K562 (cell line): ENCODE measurements around the gene MRPS33. TPM values are rescaled to one million over a fixed set of nuclear protein-coding genes. Genes with fewer than 3 reads are reported as not detected.

Experiments used
- CCNT2 ChIP-seq: IDR thresholded peaks from 2 replicates; pipeline ENCODE4 v1.6.1; 2011; ENCODE audit warnings: borderline replicate concordance, low read depth, mild to moderate bottlenecking, moderate library complexity, mixed read lengths, low read length; ENCODE audit not compliant: insufficient read length; ENCODE audit errors: extremely low read depth
- EGR1 ChIP-seq: fragments of 450-650 bp; conservative IDR thresholded peaks from 2 replicates; pipeline ENCODE4 v1.6.1; 2017; ENCODE audit warnings: mild to moderate bottlenecking
- ERF ChIP-seq: fragments of 450-650 bp; formaldehyde crosslinking; IDR thresholded peaks from 2 replicates; pipeline ENCODE4 v1.4.0; 2020; ENCODE audit warnings: mild to moderate bottlenecking, mixed read lengths
- HCFC1 ChIP-seq: IDR thresholded peaks from 2 replicates; pipeline ENCODE4 v1.6.1; 2012; ENCODE audit warnings: low read depth, low read length, improper control_type of control experiment
- HDAC1 ChIP-seq, 2 experiments: fragments of 450-650 bp; IDR thresholded peaks; 2 replicates each; pipeline ENCODE4 v1.6.1; 2016 to 2017; ENCODE audit warnings: inconsistent platforms in 1 of 2, mild to moderate bottlenecking in 1 of 2, moderate library complexity in 1 of 2
- NEUROD1 ChIP-seq: fragments of 150-350 bp; IDR thresholded peaks from 2 replicates; pipeline ENCODE4 v1.6.1; 2014; ENCODE audit warnings: borderline replicate concordance, low read length, low read depth; ENCODE audit not compliant: partially characterized antibody
- NFRKB ChIP-seq: fragments of 450-650 bp; IDR thresholded peaks from 2 replicates; pipeline ENCODE4 v1.6.1; 2016; ENCODE audit warnings: low read depth
- RB1 ChIP-seq: fragments of 450-650 bp; IDR thresholded peaks from 2 replicates; pipeline ENCODE4 v1.6.1; 2017; ENCODE audit warnings: low read depth, mild to moderate bottlenecking
- RFX1 ChIP-seq: fragments of 450-650 bp; IDR thresholded peaks from 2 replicates; pipeline ENCODE4 v1.6.1; 2016; ENCODE audit warnings: mild to moderate bottlenecking, moderate library complexity
- SRSF1 ChIP-seq: fragments of 200-400 bp; formaldehyde crosslinking; IDR thresholded peaks from 2 replicates; pipeline ENCODE4 v1.6.1; 2017; ENCODE audit warnings: mild to moderate bottlenecking, low read depth, low read length, moderate library complexity
- TFAM ChIP-seq: fragments of 250-450 bp; sonication (Bioruptor Pico); conservative IDR thresholded peaks from 2 replicates; pipeline ENCODE4 v1.5.0; 2021; ENCODE audit warnings: mild to moderate bottlenecking, moderate library complexity
- XRCC3 ChIP-seq: fragments of 450-650 bp; IDR thresholded peaks from 2 replicates; pipeline ENCODE4 v1.6.1; 2017; ENCODE audit warnings: mild to moderate bottlenecking, moderate library complexity
- ZNF12 ChIP-seq: sonication (generic); formaldehyde crosslinking; IDR thresholded peaks from 2 replicates; pipeline ENCODE4 v1.4.0; 2020; ENCODE audit warnings: mild to moderate bottlenecking, missing genetic modification reagents
- ZNF212 ChIP-seq: fragments of 450-650 bp; formaldehyde crosslinking; IDR thresholded peaks from 2 replicates; pipeline ENCODE4 v1.4.0; 2020; ENCODE audit warnings: mild to moderate bottlenecking
- ZNF431 ChIP-seq: sonication (generic); formaldehyde crosslinking; IDR thresholded peaks from 2 replicates; pipeline ENCODE4 v1.8.0; 2022; ENCODE audit warnings: mild to moderate bottlenecking, missing genetic modification reagents
- polyA plus RNA-seq, 8 experiments: library from polyadenylated mRNA; depleted of rRNA in 4 of 8; stranded (reverse) in 5 of 8; unstranded in 3 of 8; fragments of >200 nt; fragmentation: Nextera tagmentation in 2 of 8; fragmentation: Illumina TruSeq in 1 of 8; extraction: Ambion mirVana in 2 of 8; extraction: Trizol in 1 of 8; gene quantifications; 2 replicates each; pipeline versions ENCODE4 v1.2.1 to v1.2.3, GENCODE V29; 2011 to 2014; ENCODE audit warnings: inconsistent platforms in 1 of 8, missing spikeins in 1 of 8
- total RNA-seq, 7 experiments: library from RNA; depleted of rRNA in 6 of 7; stranded (reverse); fragments of >200 nt in 6 of 7; fragmentation: Illumina TruSeq in 2 of 7; extraction: Trizol in 2 of 7; gene quantifications; 2 replicates each; pipeline versions ENCODE4 v1.2.1 to v1.2.3, GENCODE V29; 2011 to 2021; ENCODE audit warnings: low replicate concordance in 1 of 7
- TF ChIP-seq, protein P1 (sequence below): fragments of 250-450 bp; sonication (Bioruptor Pico); IDR thresholded peaks from 2 replicates; pipeline ENCODE4 v1.8.0; 2021; ENCODE audit warnings: moderate library complexity, mild to moderate bottlenecking, inconsistent platforms
- TF ChIP-seq, protein P2 (sequence below): sonication (generic); formaldehyde crosslinking; IDR thresholded peaks from 2 replicates; pipeline ENCODE4 v1.8.0; 2022; ENCODE audit warnings: mild to moderate bottlenecking, missing genetic modification reagents
- TF ChIP-seq, protein P3 (sequence below): fragments of 250-450 bp; sonication (Bioruptor Pico); IDR thresholded peaks from 2 replicates; pipeline ENCODE4 v1.8.0; 2022; ENCODE audit warnings: moderate library complexity, mild to moderate bottlenecking, inconsistent platforms
- TF ChIP-seq, protein P4 (sequence below): fragments of 450-650 bp; IDR thresholded peaks from one replicate; pipeline ENCODE4 v1.6.1; 2018; ENCODE audit warnings: mild to moderate bottlenecking, moderate library complexity; ENCODE audit not compliant: partially characterized antibody

Gene MRPS33
- total and polyA plus RNA-seq, 9 of the 15 experiments (the other 6 are each of a cell fraction or from before 2014, with no cell fraction given): 81.1 to 442 (median 149) TPM

DNA sequence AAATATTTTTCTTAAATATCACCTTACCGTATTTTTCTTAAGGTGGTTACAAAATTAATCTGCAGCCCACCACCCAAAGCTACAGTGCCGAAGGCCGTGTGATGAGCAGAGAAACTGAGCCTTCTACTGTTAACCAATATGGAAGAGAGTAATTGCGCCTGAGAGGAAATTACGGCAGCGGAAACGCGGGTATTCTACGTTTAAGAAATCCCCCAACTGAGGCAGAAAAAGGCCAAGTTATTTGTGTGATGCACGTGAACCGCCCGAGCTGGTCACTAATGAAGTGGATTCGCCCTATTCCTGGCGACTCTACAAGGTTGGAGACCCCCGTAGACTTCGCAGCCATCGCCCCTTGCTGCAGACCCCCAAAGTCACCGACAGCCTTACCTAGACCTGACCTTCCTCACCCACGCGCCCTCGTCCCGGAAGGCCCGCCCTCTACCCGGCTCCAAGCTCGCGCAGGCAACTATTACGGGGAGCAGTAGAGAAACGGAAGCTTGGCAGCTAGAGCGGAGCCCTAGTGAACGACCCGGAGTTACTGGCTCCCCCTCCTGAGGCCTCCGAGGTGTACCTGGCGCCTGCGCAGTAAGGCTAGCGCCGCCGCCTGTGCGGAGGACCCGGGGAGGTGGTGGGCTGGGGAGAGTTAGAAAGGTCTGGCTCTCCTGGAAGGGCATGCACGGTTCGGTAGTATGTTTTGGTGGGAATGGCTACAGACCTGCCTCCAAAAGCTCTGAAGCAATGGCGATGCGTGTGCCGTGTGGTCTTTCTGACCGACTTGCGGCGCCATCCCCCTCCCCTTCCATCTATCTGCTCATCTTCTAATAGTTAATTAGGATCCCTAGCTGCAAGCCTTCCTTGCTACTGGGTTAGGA, at the start of gene MRPS33 (continued):
- TF ChIP-seq, protein P1, sequence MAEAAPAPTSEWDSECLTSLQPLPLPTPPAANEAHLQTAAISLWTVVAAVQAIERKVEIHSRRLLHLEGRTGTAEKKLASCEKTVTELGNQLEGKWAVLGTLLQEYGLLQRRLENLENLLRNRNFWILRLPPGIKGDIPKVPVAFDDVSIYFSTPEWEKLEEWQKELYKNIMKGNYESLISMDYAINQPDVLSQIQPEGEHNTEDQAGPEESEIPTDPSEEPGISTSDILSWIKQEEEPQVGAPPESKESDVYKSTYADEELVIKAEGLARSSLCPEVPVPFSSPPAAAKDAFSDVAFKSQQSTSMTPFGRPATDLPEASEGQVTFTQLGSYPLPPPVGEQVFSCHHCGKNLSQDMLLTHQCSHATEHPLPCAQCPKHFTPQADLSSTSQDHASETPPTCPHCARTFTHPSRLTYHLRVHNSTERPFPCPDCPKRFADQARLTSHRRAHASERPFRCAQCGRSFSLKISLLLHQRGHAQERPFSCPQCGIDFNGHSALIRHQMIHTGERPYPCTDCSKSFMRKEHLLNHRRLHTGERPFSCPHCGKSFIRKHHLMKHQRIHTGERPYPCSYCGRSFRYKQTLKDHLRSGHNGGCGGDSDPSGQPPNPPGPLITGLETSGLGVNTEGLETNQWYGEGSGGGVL: no peak
- TF ChIP-seq ZNF12 (CRISPR knock-in tag) (peak; percentile 80; the same call in 1 of the 2 replicates), NEUROD1 (peak; percentile 82), RFX1 (no peak), ZNF431 (CRISPR knock-in tag) (no peak), ZNF212 (CRISPR knock-in tag) (no peak), HDAC1 (IDR thresholded peaks at IDR 0.05) (peak in 1 of 2 experiments; percentile 89; a peak in 2 of 4 replicates), HCFC1 (peak; percentile 92), CCNT2 (peak; percentile 64), RB1 (peak; percentile 93), TFAM (no peak), SRSF1 (peak; percentile 86; the same call in 1 of the 2 replicates), XRCC3 (no peak), EGR1 (peak; percentile 97), ERF (CRISPR knock-in tag) (peak; percentile 52; the same call in 1 of the 2 replicates), NFRKB (peak; percentile 89)
- TF ChIP-seq, protein P2, sequence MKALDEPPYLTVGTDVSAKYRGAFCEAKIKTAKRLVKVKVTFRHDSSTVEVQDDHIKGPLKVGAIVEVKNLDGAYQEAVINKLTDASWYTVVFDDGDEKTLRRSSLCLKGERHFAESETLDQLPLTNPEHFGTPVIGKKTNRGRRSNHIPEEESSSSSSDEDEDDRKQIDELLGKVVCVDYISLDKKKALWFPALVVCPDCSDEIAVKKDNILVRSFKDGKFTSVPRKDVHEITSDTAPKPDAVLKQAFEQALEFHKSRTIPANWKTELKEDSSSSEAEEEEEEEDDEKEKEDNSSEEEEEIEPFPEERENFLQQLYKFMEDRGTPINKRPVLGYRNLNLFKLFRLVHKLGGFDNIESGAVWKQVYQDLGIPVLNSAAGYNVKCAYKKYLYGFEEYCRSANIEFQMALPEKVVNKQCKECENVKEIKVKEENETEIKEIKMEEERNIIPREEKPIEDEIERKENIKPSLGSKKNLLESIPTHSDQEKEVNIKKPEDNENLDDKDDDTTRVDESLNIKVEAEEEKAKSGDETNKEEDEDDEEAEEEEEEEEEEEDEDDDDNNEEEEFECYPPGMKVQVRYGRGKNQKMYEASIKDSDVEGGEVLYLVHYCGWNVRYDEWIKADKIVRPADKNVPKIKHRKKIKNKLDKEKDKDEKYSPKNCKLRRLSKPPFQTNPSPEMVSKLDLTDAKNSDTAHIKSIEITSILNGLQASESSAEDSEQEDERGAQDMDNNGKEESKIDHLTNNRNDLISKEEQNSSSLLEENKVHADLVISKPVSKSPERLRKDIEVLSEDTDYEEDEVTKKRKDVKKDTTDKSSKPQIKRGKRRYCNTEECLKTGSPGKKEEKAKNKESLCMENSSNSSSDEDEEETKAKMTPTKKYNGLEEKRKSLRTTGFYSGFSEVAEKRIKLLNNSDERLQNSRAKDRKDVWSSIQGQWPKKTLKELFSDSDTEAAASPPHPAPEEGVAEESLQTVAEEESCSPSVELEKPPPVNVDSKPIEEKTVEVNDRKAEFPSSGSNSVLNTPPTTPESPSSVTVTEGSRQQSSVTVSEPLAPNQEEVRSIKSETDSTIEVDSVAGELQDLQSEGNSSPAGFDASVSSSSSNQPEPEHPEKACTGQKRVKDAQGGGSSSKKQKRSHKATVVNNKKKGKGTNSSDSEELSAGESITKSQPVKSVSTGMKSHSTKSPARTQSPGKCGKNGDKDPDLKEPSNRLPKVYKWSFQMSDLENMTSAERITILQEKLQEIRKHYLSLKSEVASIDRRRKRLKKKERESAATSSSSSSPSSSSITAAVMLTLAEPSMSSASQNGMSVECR (CRISPR knock-in tag): peak; percentile 53; the same call in 1 of the 2 replicates
- TF ChIP-seq, protein P3, sequence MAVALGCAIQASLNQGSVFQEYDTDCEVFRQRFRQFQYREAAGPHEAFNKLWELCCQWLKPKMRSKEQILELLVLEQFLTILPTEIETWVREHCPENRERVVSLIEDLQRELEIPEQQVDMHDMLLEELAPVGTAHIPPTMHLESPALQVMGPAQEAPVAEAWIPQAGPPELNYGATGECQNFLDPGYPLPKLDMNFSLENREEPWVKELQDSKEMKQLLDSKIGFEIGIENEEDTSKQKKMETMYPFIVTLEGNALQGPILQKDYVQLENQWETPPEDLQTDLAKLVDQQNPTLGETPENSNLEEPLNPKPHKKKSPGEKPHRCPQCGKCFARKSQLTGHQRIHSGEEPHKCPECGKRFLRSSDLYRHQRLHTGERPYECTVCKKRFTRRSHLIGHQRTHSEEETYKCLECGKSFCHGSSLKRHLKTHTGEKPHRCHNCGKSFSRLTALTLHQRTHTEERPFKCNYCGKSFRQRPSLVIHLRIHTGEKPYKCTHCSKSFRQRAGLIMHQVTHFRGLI: no peak
- TF ChIP-seq, protein P4, sequence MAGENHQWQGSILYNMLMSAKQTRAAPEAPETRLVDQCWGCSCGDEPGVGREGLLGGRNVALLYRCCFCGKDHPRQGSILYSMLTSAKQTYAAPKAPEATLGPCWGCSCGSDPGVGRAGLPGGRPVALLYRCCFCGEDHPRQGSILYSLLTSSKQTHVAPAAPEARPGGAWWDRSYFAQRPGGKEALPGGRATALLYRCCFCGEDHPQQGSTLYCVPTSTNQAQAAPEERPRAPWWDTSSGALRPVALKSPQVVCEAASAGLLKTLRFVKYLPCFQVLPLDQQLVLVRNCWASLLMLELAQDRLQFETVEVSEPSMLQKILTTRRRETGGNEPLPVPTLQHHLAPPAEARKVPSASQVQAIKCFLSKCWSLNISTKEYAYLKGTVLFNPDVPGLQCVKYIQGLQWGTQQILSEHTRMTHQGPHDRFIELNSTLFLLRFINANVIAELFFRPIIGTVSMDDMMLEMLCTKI: no peak
